ENCODE measurements around the gene TFF1. TPM values are rescaled to one million over a fixed set of nuclear protein-coding genes. Genes with fewer than 3 reads are reported as not detected.
A peak's percentile ranks its signal among the peaks of the same experiment; 100 is the strongest.

TFF1 gene
- total RNA-seq, 4 donors from 2014 or later = 8.6 to 45.3 (median 25.8) TPM; not detected in 1

GRCh38 chr21:42374457-42374856, 8.1 kb upstream of the TFF1 start:
- no peaks in the 10 kb centered on the region for H3K9me3 ChIP-seq
- TF ChIP-seq EP300 (IDR thresholded peaks at IDR 0.05; ENCODE audit: low read depth) (no peak), CTCF (IDR thresholded peaks at IDR 0.05) (no peak), POLR2A (IDR thresholded peaks at IDR 0.05) (no peak), POLR2AphosphoS5 (IDR thresholded peaks at IDR 0.05) (no peak)
- H3K4me3 ChIP-seq = no peak overlapping the region
- peak overlapping the region in 1 of 4 donors; percentile 71 for H3K27ac ChIP-seq
- intact Hi-C loops (cut with DNase I; ENCODE audit: low total_unique reads) = no loop called here
- H3K27me3 ChIP-seq = no peaks in the 10 kb centered on the region
- no peak for DNase-seq
- H3K36me3 ChIP-seq = no peaks in the 10 kb centered on the region
- peaks cover 0 to 21% (median 16%) of the 10 kb centered on the region in 4 donors for H3K4me1 ChIP-seq
- WGBS, 2 donors (ENCODE audit: low coverage in 1 of 2) = 70 to 77% methylated on average over 6 to 7 of the region's 7 CpGs
- in situ Hi-C loops (cut with MboI; ENCODE audit: low pct_ligation_motif_present in 1 of 4, low pct_unique_long_range_greater_than_20kb in 1 of 4, low sequenced_read_pairs in 3 of 4) = loop anchor here in 1 of 4 donors (5.0 kb wide), 1 partner anchor 52 kb away; no protein-coding TSS in a partner anchor

- 65 to 83% methylated on average over 4 to 16 of the region's 16 CpGs for WGBS, 2 donors (ENCODE audit: low coverage in 1 of 2)
- Histone ChIP-seq H3K4me3 (no peak overlapping the region), H3K27ac (no peak overlapping the region), H3K36me3 (no peaks in the 10 kb centered on the region), H3K9me3 (no peaks in the 10 kb centered on the region), H3K4me1 (peaks cover 0 to 21% (median 16%) of the 10 kb centered on the region in 4 donors), H3K27me3 (no peaks in the 10 kb centered on the region)
- no peak for TF ChIP-seq CTCF (IDR thresholded peaks at IDR 0.05)
- no peak for TF ChIP-seq POLR2A (IDR thresholded peaks at IDR 0.05)
- no peak for TF ChIP-seq EP300 (IDR thresholded peaks at IDR 0.05; ENCODE audit: low read depth)
- no peak for TF ChIP-seq POLR2AphosphoS5 (IDR thresholded peaks at IDR 0.05)
- in situ Hi-C loops (cut with MboI; ENCODE audit: low pct_ligation_motif_present in 1 of 4, low pct_unique_long_range_greater_than_20kb in 1 of 4, low sequenced_read_pairs in 3 of 4) = loop anchor here in 1 of 4 donors (5.0 kb wide), 1 partner anchor 52 kb away; no protein-coding TSS in a partner anchor
- no peak for DNase-seq
- intact Hi-C loops (cut with DNase I; ENCODE audit: low total_unique reads) = no loop called here
Observed at GRCh38 chr21:42373908-42374455, 7.6 kb upstream of the TFF1 start.

GRCh38 chr21:42373196-42373907, 7.0 kb upstream of the TFF1 start:
- no peak for DNase-seq
- H3K27me3 ChIP-seq = no peaks in the 10 kb centered on the region
- no peak overlapping the region for H3K27ac ChIP-seq
- no peak for TF ChIP-seq POLR2A (IDR thresholded peaks at IDR 0.05)
- no peak for TF ChIP-seq POLR2AphosphoS5 (IDR thresholded peaks at IDR 0.05)
- no peak for TF ChIP-seq EP300 (IDR thresholded peaks at IDR 0.05; ENCODE audit: low read depth)
- no peak for TF ChIP-seq CTCF (IDR thresholded peaks at IDR 0.05)
- H3K4me1 ChIP-seq = peaks cover 0 to 21% (median 16%) of the 10 kb centered on the region in 4 donors
- no peaks in the 10 kb centered on the region for H3K9me3 ChIP-seq
- no peak overlapping the region for H3K4me3 ChIP-seq
- 70 to 83% methylated on average over 6 to 25 of the region's 25 CpGs for WGBS, 2 donors (ENCODE audit: low coverage in 1 of 2)
- no peaks in the 10 kb centered on the region for H3K36me3 ChIP-seq
- intact Hi-C loops (cut with DNase I; ENCODE audit: low total_unique reads) = no loop called here
- in situ Hi-C loops (cut with MboI; ENCODE audit: low pct_ligation_motif_present in 1 of 4, low pct_unique_long_range_greater_than_20kb in 1 of 4, low sequenced_read_pairs in 3 of 4) = loop anchor here in 1 of 4 donors (5.0 kb wide), 1 partner anchor 51 kb away; no protein-coding TSS in a partner anchor

GRCh38 chr21:42370894-42371654, 4.7 kb upstream of the TFF1 start:
- intact Hi-C loops (cut with DNase I; ENCODE audit: low total_unique reads) (no loop called here), in situ Hi-C loops (cut with MboI; ENCODE audit: low pct_ligation_motif_present in 1 of 4, low pct_unique_long_range_greater_than_20kb in 1 of 4, low sequenced_read_pairs in 3 of 4) (loop anchor here in 1 of 4 donors (5.0 kb wide), 1 partner anchor 49 kb away; no protein-coding TSS in a partner anchor)
- no peaks in the 10 kb centered on the region for H3K9me3 ChIP-seq
- no peak for DNase-seq
- TF ChIP-seq POLR2AphosphoS5 (IDR thresholded peaks at IDR 0.05) = no peak
- TF ChIP-seq CTCF (IDR thresholded peaks at IDR 0.05) = no peak
- TF ChIP-seq POLR2A (IDR thresholded peaks at IDR 0.05) = no peak
- no peak for TF ChIP-seq EP300 (IDR thresholded peaks at IDR 0.05; ENCODE audit: low read depth)
- no peak overlapping the region for H3K4me3 ChIP-seq
- H3K27ac ChIP-seq = no peak overlapping the region
- H3K36me3 ChIP-seq = no peaks in the 10 kb centered on the region
- 76 to 81% methylated on average over 17 to 18 of the region's 18 CpGs for WGBS, 2 donors (ENCODE audit: low coverage in 1 of 2)
- H3K4me1 ChIP-seq = peaks cover 0 to 32% (median 20%) of the 10 kb centered on the region in 4 donors
- H3K27me3 ChIP-seq = no peaks in the 10 kb centered on the region

Data from transverse colon (tissue), 4 donors.